ENCODE data around the gene NENF.

The NENF gene

GRCh38 chr1:212447478-212447877, 14.8 kb downstream of the NENF start:
- Histone ChIP-seq H3K27me3 (ENCODE audit: control insufficient read depth in 2 of 2, insufficient read depth in 2 of 2, low read length in 2 of 2) (no peaks in the 10 kb centered on the region), H3K4me3 (ENCODE audit: low read length in 2 of 2) (no peak overlapping the region), H3K36me3 (ENCODE audit: control insufficient read depth in 2 of 2, insufficient read depth in 2 of 2, low read length in 2 of 2) (peaks cover 3 to 10% of the 10 kb centered on the region in 2 donors), H3K9me3 (ENCODE audit: control insufficient read depth in 2 of 2, low read length in 2 of 2) (no peaks in the 10 kb centered on the region), H3K9ac (ENCODE audit: low read depth in 1 of 2, low read length in 2 of 2) (no peak overlapping the region), H3K27ac (ENCODE audit: low read depth in 2 of 2, low read length in 2 of 2) (no peak overlapping the region), H3K4me1 (ENCODE audit: control insufficient read depth in 2 of 2, insufficient read depth in 2 of 2, low read length in 2 of 2) (no peaks in the 10 kb centered on the region)

DNA sequence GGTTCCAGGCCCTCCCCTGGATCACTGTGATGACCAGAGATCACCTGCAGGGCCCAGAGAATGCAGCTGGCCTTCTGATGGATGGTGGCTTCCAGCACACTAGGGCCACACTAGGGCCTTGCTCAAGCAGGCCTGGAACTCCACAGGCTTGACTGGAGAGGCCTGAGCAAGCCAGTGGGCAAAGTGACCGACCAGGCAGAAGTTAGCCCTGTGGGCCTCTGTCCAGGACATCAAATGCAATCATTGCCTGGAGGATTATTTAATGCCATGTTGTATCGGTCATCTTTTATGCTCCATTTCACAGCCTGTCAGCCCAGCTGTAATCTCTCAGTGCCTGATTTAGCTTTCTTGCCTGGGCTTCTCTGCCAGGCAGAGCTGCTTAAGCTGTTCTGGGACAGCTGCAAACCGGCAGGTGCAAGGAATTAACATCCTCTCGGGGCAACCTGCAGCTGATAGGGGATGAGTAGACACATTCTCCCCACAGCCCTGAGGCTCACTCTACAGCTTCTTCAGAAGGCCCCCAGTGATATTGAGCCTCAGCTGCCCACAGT, 17.7 kb downstream of the NENF start:
- Histone ChIP-seq H3K4me1 (ENCODE audit: control insufficient read depth in 2 of 2, insufficient read depth in 2 of 2, low read length in 2 of 2) (no peaks in the 10 kb centered on the region), H3K27me3 (ENCODE audit: control insufficient read depth in 2 of 2, insufficient read depth in 2 of 2, low read length in 2 of 2) (no peaks in the 10 kb centered on the region), H3K9me3 (ENCODE audit: control insufficient read depth in 2 of 2, low read length in 2 of 2) (no peaks in the 10 kb centered on the region), H3K9ac (ENCODE audit: low read depth in 1 of 2, low read length in 2 of 2) (no peak overlapping the region), H3K36me3 (ENCODE audit: control insufficient read depth in 2 of 2, insufficient read depth in 2 of 2, low read length in 2 of 2) (peaks cover 3 to 8% of the 10 kb centered on the region in 2 donors), H3K4me3 (ENCODE audit: low read length in 2 of 2) (no peak overlapping the region), H3K27ac (ENCODE audit: low read depth in 2 of 2, low read length in 2 of 2) (no peak overlapping the region)

GRCh38 chr1:212451416-212452322, 18.9 kb downstream of the NENF start:
- Histone ChIP-seq H3K9ac (ENCODE audit: low read depth in 1 of 2, low read length in 2 of 2) (no peak overlapping the region), H3K4me1 (ENCODE audit: control insufficient read depth in 2 of 2, insufficient read depth in 2 of 2, low read length in 2 of 2) (peaks cover 2 to 3% of the 10 kb centered on the region in 2 donors), H3K36me3 (ENCODE audit: control insufficient read depth in 2 of 2, insufficient read depth in 2 of 2, low read length in 2 of 2) (peaks cover 0 to 2% of the 10 kb centered on the region in 2 donors), H3K27me3 (ENCODE audit: control insufficient read depth in 2 of 2, insufficient read depth in 2 of 2, low read length in 2 of 2) (no peaks in the 10 kb centered on the region), H3K9me3 (ENCODE audit: control insufficient read depth in 2 of 2, low read length in 2 of 2) (no peaks in the 10 kb centered on the region), H3K4me3 (ENCODE audit: low read length in 2 of 2) (no peak overlapping the region), H3K27ac (ENCODE audit: low read depth in 2 of 2, low read length in 2 of 2) (no peak overlapping the region)

- peaks cover 2 to 3% of the 10 kb centered on the region in 2 donors for H3K4me1 ChIP-seq (ENCODE audit: control insufficient read depth in 2 of 2, insufficient read depth in 2 of 2, low read length in 2 of 2)
- H3K9ac ChIP-seq (ENCODE audit: low read depth in 1 of 2, low read length in 2 of 2): no peak overlapping the region
- no peaks in the 10 kb centered on the region for H3K27me3 ChIP-seq (ENCODE audit: control insufficient read depth in 2 of 2, insufficient read depth in 2 of 2, low read length in 2 of 2)
- no peak overlapping the region for H3K27ac ChIP-seq (ENCODE audit: low read depth in 2 of 2, low read length in 2 of 2)
- H3K36me3 ChIP-seq (ENCODE audit: control insufficient read depth in 2 of 2, insufficient read depth in 2 of 2, low read length in 2 of 2): peaks cover 0 to 2% of the 10 kb centered on the region in 2 donors
- H3K9me3 ChIP-seq (ENCODE audit: control insufficient read depth in 2 of 2, low read length in 2 of 2): no peaks in the 10 kb centered on the region
- H3K4me3 ChIP-seq (ENCODE audit: low read length in 2 of 2): no peak overlapping the region
Observed at GRCh38 chr1:212452323-212453155, 19.8 kb downstream of the NENF start.

GRCh38 chr1:212453156-212453857, 20.6 kb downstream of the NENF start:
- Histone ChIP-seq H3K9me3 (ENCODE audit: control insufficient read depth in 2 of 2, low read length in 2 of 2) (no peaks in the 10 kb centered on the region), H3K27ac (ENCODE audit: low read depth in 2 of 2, low read length in 2 of 2) (no peak overlapping the region), H3K4me1 (ENCODE audit: control insufficient read depth in 2 of 2, insufficient read depth in 2 of 2, low read length in 2 of 2) (peaks cover 2 to 3% of the 10 kb centered on the region in 2 donors), H3K36me3 (ENCODE audit: control insufficient read depth in 2 of 2, insufficient read depth in 2 of 2, low read length in 2 of 2) (no peaks in the 10 kb centered on the region), H3K4me3 (ENCODE audit: low read length in 2 of 2) (no peak overlapping the region), H3K27me3 (ENCODE audit: control insufficient read depth in 2 of 2, insufficient read depth in 2 of 2, low read length in 2 of 2) (no peaks in the 10 kb centered on the region), H3K9ac (ENCODE audit: low read depth in 1 of 2, low read length in 2 of 2) (no peak overlapping the region)

GRCh38 chr1:212454741-212455140, 22.0 kb downstream of the NENF start:
- Histone ChIP-seq H3K27me3 (ENCODE audit: control insufficient read depth in 2 of 2, insufficient read depth in 2 of 2, low read length in 2 of 2) (no peaks in the 10 kb centered on the region), H3K9me3 (ENCODE audit: control insufficient read depth in 2 of 2, low read length in 2 of 2) (no peaks in the 10 kb centered on the region), H3K9ac (ENCODE audit: low read depth in 1 of 2, low read length in 2 of 2) (no peak overlapping the region), H3K4me1 (ENCODE audit: control insufficient read depth in 2 of 2, insufficient read depth in 2 of 2, low read length in 2 of 2) (peaks cover 2 to 3% of the 10 kb centered on the region in 2 donors), H3K27ac (ENCODE audit: low read depth in 2 of 2, low read length in 2 of 2) (no peak overlapping the region), H3K36me3 (ENCODE audit: control insufficient read depth in 2 of 2, insufficient read depth in 2 of 2, low read length in 2 of 2) (no peaks in the 10 kb centered on the region), H3K4me3 (ENCODE audit: low read length in 2 of 2) (no peak overlapping the region)

DNA sequence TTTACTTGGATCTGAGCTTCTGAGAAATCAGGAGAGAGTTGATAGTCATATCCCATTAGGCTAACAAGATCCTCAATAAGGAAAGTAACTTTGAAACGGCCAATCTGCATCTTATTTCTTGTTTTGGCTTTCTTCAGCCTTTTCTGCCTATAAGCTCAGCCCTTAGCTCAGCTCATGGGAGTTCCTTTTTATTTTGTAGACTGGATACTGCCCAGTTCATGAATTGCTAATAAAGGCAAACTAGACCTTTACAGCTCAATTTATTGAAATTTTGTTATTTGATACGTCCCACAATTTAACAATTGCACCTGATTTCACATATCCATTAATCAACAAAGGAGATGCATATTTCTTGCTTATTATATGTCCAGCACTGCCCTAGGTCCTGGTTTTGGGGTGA, 22.7 kb downstream of the NENF start:
- Histone ChIP-seq H3K27ac (ENCODE audit: low read depth in 2 of 2, low read length in 2 of 2) (no peak overlapping the region), H3K9me3 (ENCODE audit: control insufficient read depth in 2 of 2, low read length in 2 of 2) (no peaks in the 10 kb centered on the region), H3K4me1 (ENCODE audit: control insufficient read depth in 2 of 2, insufficient read depth in 2 of 2, low read length in 2 of 2) (peaks cover 2 to 3% of the 10 kb centered on the region in 2 donors), H3K9ac (ENCODE audit: low read depth in 1 of 2, low read length in 2 of 2) (no peak overlapping the region), H3K27me3 (ENCODE audit: control insufficient read depth in 2 of 2, insufficient read depth in 2 of 2, low read length in 2 of 2) (no peaks in the 10 kb centered on the region), H3K4me3 (ENCODE audit: low read length in 2 of 2) (no peak overlapping the region), H3K36me3 (ENCODE audit: control insufficient read depth in 2 of 2, insufficient read depth in 2 of 2, low read length in 2 of 2) (no peaks in the 10 kb centered on the region)

- H3K27me3 ChIP-seq (ENCODE audit: control insufficient read depth in 2 of 2, insufficient read depth in 2 of 2, low read length in 2 of 2): no peaks in the 10 kb centered on the region
- H3K9ac ChIP-seq (ENCODE audit: low read depth in 1 of 2, low read length in 2 of 2): no peak overlapping the region
- no peak overlapping the region for H3K4me3 ChIP-seq (ENCODE audit: low read length in 2 of 2)
- H3K4me1 ChIP-seq (ENCODE audit: control insufficient read depth in 2 of 2, insufficient read depth in 2 of 2, low read length in 2 of 2): peaks cover 2 to 3% of the 10 kb centered on the region in 2 donors
- H3K27ac ChIP-seq (ENCODE audit: low read depth in 2 of 2, low read length in 2 of 2): peak overlapping the region in 1 of 2 donors; percentile 12
- no peaks in the 10 kb centered on the region for H3K9me3 ChIP-seq (ENCODE audit: control insufficient read depth in 2 of 2, low read length in 2 of 2)
- H3K36me3 ChIP-seq (ENCODE audit: control insufficient read depth in 2 of 2, insufficient read depth in 2 of 2, low read length in 2 of 2): no peaks in the 10 kb centered on the region
Observed at GRCh38 chr1:212455803-212456528, 23.2 kb downstream of the NENF start.

- Histone ChIP-seq H3K4me3 (ENCODE audit: low read length in 2 of 2) (no peak overlapping the region), H3K9me3 (ENCODE audit: control insufficient read depth in 2 of 2, low read length in 2 of 2) (no peaks in the 10 kb centered on the region), H3K36me3 (ENCODE audit: control insufficient read depth in 2 of 2, insufficient read depth in 2 of 2, low read length in 2 of 2) (no peaks in the 10 kb centered on the region), H3K9ac (ENCODE audit: low read depth in 1 of 2, low read length in 2 of 2) (no peak overlapping the region), H3K4me1 (ENCODE audit: control insufficient read depth in 2 of 2, insufficient read depth in 2 of 2, low read length in 2 of 2) (peaks cover 2 to 3% of the 10 kb centered on the region in 2 donors), H3K27me3 (ENCODE audit: control insufficient read depth in 2 of 2, insufficient read depth in 2 of 2, low read length in 2 of 2) (no peaks in the 10 kb centered on the region), H3K27ac (ENCODE audit: low read depth in 2 of 2, low read length in 2 of 2) (no peak overlapping the region)
Observed at GRCh38 chr1:212457740-212458338, 25.1 kb downstream of the NENF start.

Data from mucosa of rectum (tissue), 2 donors.